Endodermal cell (in vitro differentiated cells): ENCODE results near the gene CLMN. TPM values are rescaled to one million over a fixed set of nuclear protein-coding genes. Genes with fewer than 3 reads are reported as not detected.

Source experiments
- DNase-seq: peaks from one replicate; pipeline ENCODE4 v3.0.0-alpha.2; 2017
- H3K27ac ChIP-seq: 2 replicates; pipeline ENCODE4 v1.5.1; 2013; ENCODE audit warnings: mild to moderate bottlenecking, low read depth, low read length, moderate library complexity
- H3K27me3 ChIP-seq: 2 replicates; pipeline ENCODE4 v1.6.1; 2013; ENCODE audit warnings: mild to moderate bottlenecking, low read length, moderate library complexity; ENCODE audit not compliant: insufficient read depth, control insufficient read depth, poor library complexity, severe bottlenecking
- H3K36me3 ChIP-seq: 2 replicates; pipeline ENCODE4 v1.7.0; 2013; ENCODE audit warnings: mild to moderate bottlenecking, low read length, moderate library complexity; ENCODE audit not compliant: control insufficient read depth, insufficient read depth
- H3K4me1 ChIP-seq: one replicate; pipeline ENCODE4 v1.7.0; 2013; ENCODE audit warnings: low read length; ENCODE audit not compliant: control insufficient read depth, insufficient read depth
- H3K4me3 ChIP-seq: 2 replicates; pipeline ENCODE4 v1.5.1; 2013; ENCODE audit warnings: mild to moderate bottlenecking, low read length, moderate library complexity
- H3K9ac ChIP-seq: 2 replicates; pipeline ENCODE4 v1.6.1; 2013; ENCODE audit warnings: mild to moderate bottlenecking, low read length, moderate library complexity; ENCODE audit not compliant: poor library complexity, severe bottlenecking; ENCODE audit errors: extremely low read depth
- H3K9me3 ChIP-seq: 2 replicates; pipeline ENCODE4 v1.6.1; 2013; ENCODE audit warnings: mild to moderate bottlenecking, low read length, moderate library complexity; ENCODE audit not compliant: control insufficient read depth
- H3K27ac Mint-ChIP-seq: 2 replicates; pipeline ENCODE4 v1.8.0; 2020; ENCODE audit warnings: mixed read lengths
- H3K27me3 Mint-ChIP-seq: 2 replicates; pipeline ENCODE4 v1.8.0; 2021; ENCODE audit warnings: mild to moderate bottlenecking, mixed read lengths; ENCODE audit not compliant: insufficient read depth
- H3K36me3 Mint-ChIP-seq: 2 replicates; pipeline ENCODE4 v1.8.0; 2020; ENCODE audit warnings: low read depth, mixed read lengths
- H3K4me1 Mint-ChIP-seq: 2 replicates; pipeline ENCODE4 v1.8.0; 2020; ENCODE audit warnings: mixed read lengths
- H3K4me3 Mint-ChIP-seq: 2 replicates; pipeline ENCODE4 v1.8.0; 2020; ENCODE audit warnings: mild to moderate bottlenecking, moderate library complexity, mixed read lengths
- H3K9me3 Mint-ChIP-seq: 2 replicates; pipeline ENCODE4 v1.8.0; 2020; ENCODE audit warnings: mild to moderate bottlenecking, mixed read lengths
- WGBS, 2 experiments: methylation state at CpG; one replicate each; pipeline versions ENCODE4 v1.1.5 to v1.1.7; 2013; ENCODE audit warnings: missing lambda C conversion rate in 2 of 2, mixed read lengths in 1 of 2; ENCODE audit not compliant: insufficient coverage in 1 of 2, insufficient read length in 1 of 2; 5-methylcytosine and 5-hydroxymethylcytosine counted together
- total RNA-seq, 2 donors: library from RNA; stranded (reverse); fragmentation: NEBNext Ultra II Directional in 1 of 2; extraction: Animal tissue kit (Norgen Biotek cat#: 25700) in 1 of 2; gene quantifications; 2 replicates in 1 of 2; 3 replicates in 1 of 2; pipeline ENCODE4 v1.2.1, GENCODE V29; 2021
- TF ChIP-seq, protein P1 (sequence below): fragments of 200-600 bp; sonication (generic); conservative IDR thresholded peaks from 2 replicates; pipeline ENCODE4 v1.5.0; 2021; ENCODE audit warnings: antibody characterized with exemption, mild to moderate bottlenecking

CLMN gene
- total RNA-seq, 2 donors from 2014 or later: 9.5 to 11.7 TPM

DNA sequence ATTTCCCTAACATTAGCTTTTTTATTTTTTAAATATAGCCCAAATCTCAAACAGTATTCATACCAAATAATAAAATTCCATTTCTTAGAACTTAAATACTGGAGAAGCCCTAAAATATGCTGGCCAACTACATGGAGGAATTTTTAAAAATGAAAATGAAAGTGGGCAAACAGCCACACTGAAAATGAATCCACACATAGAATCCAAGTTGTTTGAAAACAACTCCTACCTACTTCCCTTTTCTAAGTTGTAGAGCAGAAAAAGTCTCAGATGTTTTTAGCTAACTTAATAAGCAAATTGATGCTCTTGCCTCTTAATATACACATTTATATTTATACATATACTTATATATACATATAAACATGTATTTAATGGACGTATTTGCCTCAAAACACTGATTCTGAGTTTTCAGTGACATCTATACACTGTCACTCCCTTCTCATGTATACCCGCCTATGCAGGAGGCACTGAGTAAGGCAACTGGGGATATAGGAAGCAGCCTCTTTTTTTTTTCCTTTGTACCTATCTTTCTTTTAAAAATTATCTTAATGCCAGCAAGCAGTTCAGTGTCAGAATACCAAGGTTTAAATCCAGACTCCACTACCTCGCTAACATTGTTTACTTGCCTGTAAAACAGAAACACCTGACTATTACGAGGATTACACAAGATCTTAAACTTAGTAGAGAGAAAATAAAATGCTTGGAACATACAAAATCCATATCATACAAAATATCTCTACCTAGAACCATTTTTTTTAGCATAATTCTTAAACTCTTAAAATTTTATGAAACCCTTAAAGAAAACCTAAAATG, 175.7 kb downstream of the CLMN start:
- H3K36me3 Mint-ChIP-seq: peaks cover 19% of the 10 kb centered on the region

DNA sequence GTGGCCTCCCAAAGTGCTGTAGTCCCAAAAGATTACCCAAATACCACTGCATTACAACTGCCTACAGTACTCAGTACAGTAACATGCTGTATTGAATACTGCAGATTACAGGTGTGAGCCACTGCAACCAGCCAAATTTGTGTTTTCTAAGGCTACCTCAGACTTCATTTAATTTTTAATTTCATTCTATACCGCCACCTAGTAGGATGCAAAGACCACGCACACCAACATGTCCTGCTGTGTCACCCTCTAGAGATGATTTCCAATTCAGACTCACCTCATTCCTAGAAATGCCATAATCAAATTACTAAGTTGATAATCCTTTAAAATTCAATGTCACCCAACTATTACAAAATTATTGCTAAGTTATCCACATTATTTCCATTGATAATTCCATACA, 177.5 kb downstream of the CLMN start:
- Mint-ChIP-seq H3K9me3 (peaks cover 16% of the 10 kb centered on the region), H3K4me3 (no peak overlapping the region), H3K27me3 (no peaks in the 10 kb centered on the region), H3K27ac (peak overlapping the region; percentile 69), H3K4me1 (peaks cover 46% of the 10 kb centered on the region), H3K36me3 (peaks cover 18% of the 10 kb centered on the region)
- Histone ChIP-seq H3K9me3 (peaks cover 28% of the 10 kb centered on the region), H3K27me3 (no peaks in the 10 kb centered on the region), H3K9ac (no peak overlapping the region), H3K27ac (no peak overlapping the region), H3K4me1 (peaks cover 6% of the 10 kb centered on the region), H3K4me3 (no peak overlapping the region), H3K36me3 (peaks cover 14% of the 10 kb centered on the region)
- TF ChIP-seq, protein P1, sequence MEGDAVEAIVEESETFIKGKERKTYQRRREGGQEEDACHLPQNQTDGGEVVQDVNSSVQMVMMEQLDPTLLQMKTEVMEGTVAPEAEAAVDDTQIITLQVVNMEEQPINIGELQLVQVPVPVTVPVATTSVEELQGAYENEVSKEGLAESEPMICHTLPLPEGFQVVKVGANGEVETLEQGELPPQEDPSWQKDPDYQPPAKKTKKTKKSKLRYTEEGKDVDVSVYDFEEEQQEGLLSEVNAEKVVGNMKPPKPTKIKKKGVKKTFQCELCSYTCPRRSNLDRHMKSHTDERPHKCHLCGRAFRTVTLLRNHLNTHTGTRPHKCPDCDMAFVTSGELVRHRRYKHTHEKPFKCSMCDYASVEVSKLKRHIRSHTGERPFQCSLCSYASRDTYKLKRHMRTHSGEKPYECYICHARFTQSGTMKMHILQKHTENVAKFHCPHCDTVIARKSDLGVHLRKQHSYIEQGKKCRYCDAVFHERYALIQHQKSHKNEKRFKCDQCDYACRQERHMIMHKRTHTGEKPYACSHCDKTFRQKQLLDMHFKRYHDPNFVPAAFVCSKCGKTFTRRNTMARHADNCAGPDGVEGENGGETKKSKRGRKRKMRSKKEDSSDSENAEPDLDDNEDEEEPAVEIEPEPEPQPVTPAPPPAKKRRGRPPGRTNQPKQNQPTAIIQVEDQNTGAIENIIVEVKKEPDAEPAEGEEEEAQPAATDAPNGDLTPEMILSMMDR: no peak
- 85 to 100% methylated on average over 2 of the region's 2 CpGs for WGBS, 2 experiments
- no peak for DNase-seq

More for the DNA sequence above, 175.7 kb downstream of the CLMN start:
- Mint-ChIP-seq H3K27me3 (no peaks in the 10 kb centered on the region), H3K4me3 (no peak overlapping the region), H3K9me3 (peaks cover 16% of the 10 kb centered on the region), H3K27ac (peak overlapping the region; percentile 40), H3K4me1 (peaks cover 52% of the 10 kb centered on the region)
- H3K4me1 ChIP-seq: peaks cover 12% of the 10 kb centered on the region
- no peaks in the 10 kb centered on the region for H3K27me3 ChIP-seq
- peaks cover 28% of the 10 kb centered on the region for H3K9me3 ChIP-seq
- H3K9ac ChIP-seq: no peak overlapping the region
- peaks cover 14% of the 10 kb centered on the region for H3K36me3 ChIP-seq
- H3K27ac ChIP-seq: no peak overlapping the region
- TF ChIP-seq, protein P1: no peak
- WGBS, 2 experiments: 98% methylated on average over 4 of the region's 4 CpGs; no CpG with 5 or more reads in 1 of the 2 experiments
- no peak overlapping the region for H3K4me3 ChIP-seq
- no peak for DNase-seq

DNA sequence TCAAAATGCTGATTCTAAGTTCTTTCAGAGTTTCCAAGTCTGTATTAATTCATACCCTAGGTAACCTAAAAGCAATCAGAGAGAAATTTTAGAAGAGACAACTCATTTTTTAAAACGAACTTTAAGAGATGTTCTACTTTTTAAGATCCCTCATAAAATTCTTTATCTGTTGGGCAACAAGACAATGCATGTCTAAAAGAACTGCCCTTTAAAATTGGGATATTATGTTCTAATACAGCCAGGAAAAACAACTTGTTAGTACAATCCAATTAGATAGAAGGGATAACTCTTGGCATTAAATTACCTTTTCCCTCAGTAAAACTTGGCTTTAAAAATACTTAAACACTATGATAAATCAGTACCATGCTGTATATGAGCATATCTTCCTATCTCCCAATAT, 178.0 kb downstream of the CLMN start:
- Histone ChIP-seq H3K9me3 (peaks cover 24% of the 10 kb centered on the region), H3K27ac (no peak overlapping the region), H3K4me3 (no peak overlapping the region), H3K27me3 (no peaks in the 10 kb centered on the region), H3K4me1 (peaks cover 3% of the 10 kb centered on the region), H3K9ac (no peak overlapping the region), H3K36me3 (peaks cover 14% of the 10 kb centered on the region)
- Mint-ChIP-seq H3K36me3 (peaks cover 17% of the 10 kb centered on the region), H3K9me3 (peaks cover 16% of the 10 kb centered on the region), H3K27ac (peak overlapping the region; percentile 69), H3K27me3 (no peaks in the 10 kb centered on the region), H3K4me3 (no peak overlapping the region), H3K4me1 (peaks cover 46% of the 10 kb centered on the region)
- DNase-seq: no peak
- TF ChIP-seq, protein P1: no peak
- WGBS, 2 experiments: 58 to 100% methylated on average over 1 of the region's 1 CpG
